Measurements from ENCODE around the gene POR.

POR gene

DNA sequence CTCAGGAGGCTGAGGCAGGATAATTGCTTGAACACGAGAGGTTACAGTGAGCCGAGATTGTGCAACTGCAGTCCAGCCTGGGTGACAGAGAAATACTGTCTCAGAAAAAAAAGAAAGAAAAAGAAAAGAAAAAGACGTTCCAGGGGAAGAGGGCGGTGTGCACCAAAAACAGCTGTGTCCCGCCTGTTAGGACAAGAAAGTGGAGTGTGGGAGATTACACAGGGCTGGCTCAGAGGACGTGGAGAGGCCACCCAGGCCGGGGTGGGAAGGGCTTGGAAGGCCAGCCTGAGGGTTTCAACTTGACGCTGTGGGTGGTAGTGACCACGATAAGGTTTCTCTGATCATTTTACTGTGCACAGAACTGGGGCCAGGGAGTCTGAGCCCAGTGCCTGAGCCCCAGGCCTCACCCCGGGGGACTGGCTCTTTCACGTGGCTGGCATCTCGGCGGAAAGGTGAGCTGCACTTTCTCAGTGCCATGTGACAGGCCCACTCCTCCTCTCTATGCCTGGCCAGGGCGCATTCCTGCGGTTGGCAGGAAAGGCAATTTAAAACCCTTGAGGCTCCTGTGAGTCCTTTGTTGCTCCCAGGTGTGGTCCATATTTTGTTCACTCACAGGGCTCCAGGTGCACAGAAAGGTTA lies 22.2 kb upstream of the POR start:
- TF ChIP-seq, protein P1, sequence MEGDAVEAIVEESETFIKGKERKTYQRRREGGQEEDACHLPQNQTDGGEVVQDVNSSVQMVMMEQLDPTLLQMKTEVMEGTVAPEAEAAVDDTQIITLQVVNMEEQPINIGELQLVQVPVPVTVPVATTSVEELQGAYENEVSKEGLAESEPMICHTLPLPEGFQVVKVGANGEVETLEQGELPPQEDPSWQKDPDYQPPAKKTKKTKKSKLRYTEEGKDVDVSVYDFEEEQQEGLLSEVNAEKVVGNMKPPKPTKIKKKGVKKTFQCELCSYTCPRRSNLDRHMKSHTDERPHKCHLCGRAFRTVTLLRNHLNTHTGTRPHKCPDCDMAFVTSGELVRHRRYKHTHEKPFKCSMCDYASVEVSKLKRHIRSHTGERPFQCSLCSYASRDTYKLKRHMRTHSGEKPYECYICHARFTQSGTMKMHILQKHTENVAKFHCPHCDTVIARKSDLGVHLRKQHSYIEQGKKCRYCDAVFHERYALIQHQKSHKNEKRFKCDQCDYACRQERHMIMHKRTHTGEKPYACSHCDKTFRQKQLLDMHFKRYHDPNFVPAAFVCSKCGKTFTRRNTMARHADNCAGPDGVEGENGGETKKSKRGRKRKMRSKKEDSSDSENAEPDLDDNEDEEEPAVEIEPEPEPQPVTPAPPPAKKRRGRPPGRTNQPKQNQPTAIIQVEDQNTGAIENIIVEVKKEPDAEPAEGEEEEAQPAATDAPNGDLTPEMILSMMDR (IDR thresholded peaks at IDR 0.05; ENCODE audit: low read length): no peak
- no peak for TF ChIP-seq EZH2 (optimal IDR thresholded peaks at IDR 0.05; ENCODE audit: low read depth, low read length)
- no peak for TF ChIP-seq EZH2phosphoT487 (IDR thresholded peaks at IDR 0.05; ENCODE audit: low read length)
- H3K27me3 ChIP-seq (replicated peaks; ENCODE audit: insufficient read depth, low read length): no peaks in the 10 kb centered on the region
- no peak overlapping the region for H3K4me3 ChIP-seq (ENCODE audit: low read length)
- H3K36me3 ChIP-seq (replicated peaks; ENCODE audit: insufficient read depth, low read length): no peaks in the 10 kb centered on the region
- no peak overlapping the region for H3K27ac ChIP-seq (ENCODE audit: low read length)
- H3K4me1 ChIP-seq (ENCODE audit: low read length): no peaks in the 10 kb centered on the region
- DNase-seq: no peak
- no peaks in the 10 kb centered on the region for H3F3A ChIP-seq (ENCODE audit: insufficient read depth, low read length)
- no peak overlapping the region for H3K4me2 ChIP-seq (ENCODE audit: low read depth, low read length)
- H3K79me2 ChIP-seq (ENCODE audit: low read length): no peaks in the 10 kb centered on the region
- no peak overlapping the region for H3K9ac ChIP-seq (ENCODE audit: low read length)
- H3K9me3 ChIP-seq (replicated peaks; ENCODE audit: insufficient read depth, low read length): no peaks in the 10 kb centered on the region
- H4K20me1 ChIP-seq (ENCODE audit: insufficient read depth, low read length): no peaks in the 10 kb centered on the region
- H3K9me2 ChIP-seq (replicated peaks; ENCODE audit: insufficient read depth, low read length): no peaks in the 10 kb centered on the region
- H2AFZ ChIP-seq (ENCODE audit: low read length): no peak overlapping the region

GRCh38 chr7:75896803-75897327 lies 18.1 kb upstream of the POR start:
- Histone ChIP-seq H3K4me2 (ENCODE audit: low read depth, low read length) (no peak overlapping the region), H3K4me3 (ENCODE audit: low read length) (no peak overlapping the region), H3F3A (ENCODE audit: insufficient read depth, low read length) (no peaks in the 10 kb centered on the region), H3K27me3 (replicated peaks; ENCODE audit: insufficient read depth, low read length) (no peaks in the 10 kb centered on the region), H4K20me1 (ENCODE audit: insufficient read depth, low read length) (no peaks in the 10 kb centered on the region), H3K9me3 (replicated peaks; ENCODE audit: insufficient read depth, low read length) (no peaks in the 10 kb centered on the region), H2AFZ (ENCODE audit: low read length) (no peak overlapping the region), H3K36me3 (replicated peaks; ENCODE audit: insufficient read depth, low read length) (no peaks in the 10 kb centered on the region), H3K4me1 (ENCODE audit: low read length) (no peaks in the 10 kb centered on the region), H3K9me2 (replicated peaks; ENCODE audit: insufficient read depth, low read length) (no peaks in the 10 kb centered on the region), H3K27ac (ENCODE audit: low read length) (no peak overlapping the region), H3K79me2 (ENCODE audit: low read length) (no peaks in the 10 kb centered on the region), H3K9ac (ENCODE audit: low read length) (no peak overlapping the region)
- no peak for DNase-seq
- TF ChIP-seq EZH2 (optimal IDR thresholded peaks at IDR 0.05; ENCODE audit: low read depth, low read length) (no peak), EZH2phosphoT487 (IDR thresholded peaks at IDR 0.05; ENCODE audit: low read length) (no peak)
- TF ChIP-seq, protein P1 (IDR thresholded peaks at IDR 0.05; ENCODE audit: low read length): no peak

- no peak overlapping the region for H3K4me3 ChIP-seq (ENCODE audit: low read length)
- no peak overlapping the region for H3K4me2 ChIP-seq (ENCODE audit: low read depth, low read length)
- H4K20me1 ChIP-seq (ENCODE audit: insufficient read depth, low read length): no peaks in the 10 kb centered on the region
- H3K79me2 ChIP-seq (ENCODE audit: low read length): no peaks in the 10 kb centered on the region
- no peak for TF ChIP-seq EZH2phosphoT487 (IDR thresholded peaks at IDR 0.05; ENCODE audit: low read length)
- TF ChIP-seq, protein P1 (IDR thresholded peaks at IDR 0.05; ENCODE audit: low read length): no peak
- no peak for TF ChIP-seq EZH2 (optimal IDR thresholded peaks at IDR 0.05; ENCODE audit: low read depth, low read length)
- no peaks in the 10 kb centered on the region for H3K9me3 ChIP-seq (replicated peaks; ENCODE audit: insufficient read depth, low read length)
- no peaks in the 10 kb centered on the region for H3K27me3 ChIP-seq (replicated peaks; ENCODE audit: insufficient read depth, low read length)
- no peaks in the 10 kb centered on the region for H3K36me3 ChIP-seq (replicated peaks; ENCODE audit: insufficient read depth, low read length)
- no peaks in the 10 kb centered on the region for H3K9me2 ChIP-seq (replicated peaks; ENCODE audit: insufficient read depth, low read length)
- DNase-seq: no peak
- no peaks in the 10 kb centered on the region for H3F3A ChIP-seq (ENCODE audit: insufficient read depth, low read length)
- no peak overlapping the region for H3K9ac ChIP-seq (ENCODE audit: low read length)
- H3K27ac ChIP-seq (ENCODE audit: low read length): no peak overlapping the region
- no peaks in the 10 kb centered on the region for H3K4me1 ChIP-seq (ENCODE audit: low read length)
- H2AFZ ChIP-seq (ENCODE audit: low read length): no peak overlapping the region
Measured at GRCh38 chr7:75900617-75901315, 14.2 kb upstream of the POR start.
